Head of caudate nucleus (tissue), 42 donors: ENCODE measurements around the gene ZNF524.
A peak's percentile ranks its signal among the peaks of the same experiment; 100 is the strongest.
"Not testable (repeated sequence)": the region's sequence is repeated elsewhere in the genome, so short reads cannot be mapped to it uniquely, and the experiment has no call there.

Source experiments
- DNase-seq, 42 donors: peaks; one replicate each; pipeline versions ENCODE4 v3.0.0 to v3.0.0-alpha.2; 2020 to 2021; ENCODE audit warnings: mixed read lengths in 7 of 42
- intact Hi-C: fragments of 100-400 bp; cut with DNase I; formaldehyde crosslinking; loops from one replicate; pipeline ENCODE4 v1.15.0; 2022

Gene ZNF524

GRCh38 chr19:55579766-55580621, 20.1 kb upstream of the ZNF524 start:
- intact Hi-C loops, result no loop called here
- DNase-seq, result peak in 8 of 42 donors; percentile 10 to 42 (median 25)

DNA sequence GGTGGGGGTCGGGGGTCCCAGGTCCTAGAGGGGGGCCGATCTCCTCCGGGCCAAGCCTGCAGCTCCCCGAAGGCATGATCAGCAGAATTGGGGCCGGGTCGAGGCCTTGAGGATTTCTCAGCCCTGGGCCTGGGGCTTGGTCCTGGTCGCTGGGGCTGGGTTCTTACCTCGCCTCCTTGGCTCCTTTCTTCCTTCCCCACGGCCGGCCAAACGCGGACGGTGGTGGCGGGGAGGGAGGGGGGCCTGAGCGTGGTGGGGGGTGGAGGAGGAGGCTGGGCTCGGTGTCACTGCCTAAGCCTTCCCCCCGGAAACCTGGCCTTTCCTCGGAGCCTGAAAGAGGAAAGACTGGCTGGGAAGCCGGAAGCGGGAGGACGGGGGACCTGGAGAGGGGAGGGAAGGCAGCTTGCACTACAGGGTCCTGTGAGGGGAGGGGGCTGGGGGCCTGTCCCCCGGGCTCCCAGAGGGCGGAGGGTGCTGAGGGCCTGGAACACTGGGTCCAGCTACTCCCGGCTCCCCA, 19.4 kb upstream of the ZNF524 start, which contains the start of gene ZNF579:
Gene ZNF579 (minus strand): TSS at position 221 of the 517 bp plus-strand sequence. CDS start 1,209 bp downstream, outside the sequence.
- peak; percentile 81 to 96 (median 92) for DNase-seq
- intact Hi-C loops, result no loop called here

DNA sequence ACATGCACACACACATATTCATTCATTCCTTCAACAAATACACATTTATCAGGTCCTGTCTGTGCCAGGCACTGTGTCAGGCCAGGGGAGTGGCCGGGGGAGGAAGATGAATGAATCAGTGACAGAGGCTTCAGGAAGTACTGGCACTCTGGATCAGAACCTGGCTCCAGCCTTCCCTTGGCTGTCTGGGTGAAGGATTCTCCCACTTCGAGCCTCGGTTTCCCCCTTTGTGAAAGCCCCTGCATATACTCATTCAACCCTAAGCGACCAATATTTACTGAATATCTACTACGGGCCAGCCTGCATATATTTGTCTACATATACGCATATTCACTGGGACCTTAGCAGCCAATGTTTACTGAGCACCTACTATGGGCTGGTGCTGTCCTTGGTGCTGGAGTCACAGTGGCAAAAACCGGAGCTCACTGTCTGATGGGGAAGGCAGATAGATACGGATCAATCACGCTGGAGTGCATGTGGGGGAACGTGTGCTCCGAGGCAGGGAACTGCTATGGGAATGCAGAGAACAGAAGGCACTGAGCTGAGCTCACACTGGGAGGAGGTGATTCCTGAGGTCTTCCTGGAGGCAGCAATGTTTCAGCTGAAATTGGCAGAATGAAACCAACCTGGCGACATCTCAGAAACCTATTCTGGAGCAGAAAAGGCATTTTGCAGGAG, 18.8 kb upstream of the ZNF524 start:
- intact Hi-C loops, result no loop called here
- DNase-seq, result no peak

DNA sequence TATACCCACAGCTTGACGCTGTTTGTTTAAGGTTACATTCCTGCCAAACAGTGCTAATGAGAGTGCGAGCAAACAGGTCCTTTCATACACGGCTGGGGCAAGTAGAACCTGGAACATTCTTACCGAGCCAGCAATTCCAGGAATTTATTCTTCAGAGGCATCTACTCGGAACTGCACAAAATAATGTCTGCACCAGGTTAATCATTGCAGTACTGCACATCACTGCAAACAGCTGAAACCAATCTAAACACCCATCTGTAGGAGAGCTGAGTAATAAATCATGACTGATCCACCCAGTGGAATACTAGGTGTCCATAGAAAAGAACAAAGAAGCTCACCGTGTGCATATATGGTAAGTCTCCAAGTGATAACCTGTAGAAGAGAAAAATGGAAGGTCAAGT, 18.3 kb upstream of the ZNF524 start:
- no peak for DNase-seq
- intact Hi-C loops, result no loop called here

DNA sequence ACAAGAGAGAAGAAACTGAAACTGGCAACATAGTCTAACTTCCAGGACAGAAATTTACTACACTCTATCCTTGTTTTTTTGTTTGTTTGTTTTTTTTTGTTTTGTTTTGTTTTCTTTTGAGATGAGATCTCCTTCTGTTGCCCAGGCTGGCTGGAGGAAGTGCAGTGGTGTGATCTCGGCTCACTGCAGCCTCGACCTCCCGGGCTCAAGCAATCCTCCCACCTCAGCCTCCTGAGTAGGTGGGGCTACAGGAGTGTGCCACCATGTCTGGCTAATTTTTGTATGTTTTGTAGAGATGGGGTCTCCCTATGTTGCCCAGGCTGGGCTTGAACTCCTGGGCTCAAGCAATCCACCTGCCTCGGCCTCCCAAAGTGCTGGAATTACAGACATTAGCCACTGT, 17.8 kb upstream of the ZNF524 start:
- DNase-seq, intact Hi-C loops: not testable (repeated sequence)

GRCh38 chr19:55583897-55584296, 16.2 kb upstream of the ZNF524 start:
- intact Hi-C loops, result not testable (repeated sequence)

GRCh38 chr19:55584871-55585270, 15.2 kb upstream of the ZNF524 start:
- DNase-seq, result no peak
- intact Hi-C loops, result no loop called here

More at GRCh38 chr19:55583897-55584296, 16.2 kb upstream of the ZNF524 start:
- not testable (repeated sequence) for DNase-seq

DNA sequence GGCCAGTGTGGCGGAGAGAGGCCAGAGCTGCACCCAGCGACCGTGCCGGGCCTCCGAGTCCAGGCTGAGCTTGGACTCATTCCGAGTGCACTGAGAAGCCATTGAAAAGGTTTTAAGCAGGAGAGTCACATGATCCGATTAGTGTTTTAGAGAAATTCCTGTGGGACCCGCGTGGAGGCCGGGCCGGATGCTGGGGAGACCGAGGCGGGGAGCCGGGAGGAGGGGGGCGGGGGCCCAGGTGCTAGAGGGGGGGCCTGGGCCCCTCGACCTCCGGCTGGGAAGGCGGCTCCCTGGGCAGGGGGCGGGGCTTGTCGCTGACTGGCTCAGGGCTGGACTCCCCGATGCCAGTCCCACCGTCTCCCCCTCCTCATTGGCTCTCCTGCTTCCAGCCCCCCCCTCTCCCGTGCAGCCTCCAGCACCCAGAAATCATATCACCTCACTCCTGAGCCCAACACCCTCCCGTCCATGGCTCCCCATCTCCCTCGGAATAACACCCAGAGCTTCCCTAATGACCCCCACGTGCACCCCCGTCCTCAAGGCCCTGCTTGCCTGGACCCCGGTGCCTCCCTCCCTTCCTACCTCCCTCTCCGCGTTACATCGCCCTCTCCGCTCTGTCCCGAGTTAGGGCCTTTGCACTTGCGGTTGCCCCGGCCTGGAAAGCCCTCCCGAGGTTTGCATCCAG, 14.3 kb upstream of the ZNF524 start:
- peak; percentile 52 to 93 (median 82) for DNase-seq
- intact Hi-C loops, result no loop called here

GRCh38 chr19:55586976-55587668, 13.0 kb upstream of the ZNF524 start:
- peak; percentile 90 to 98 (median 95) for DNase-seq
- intact Hi-C loops, result no loop called here

DNA sequence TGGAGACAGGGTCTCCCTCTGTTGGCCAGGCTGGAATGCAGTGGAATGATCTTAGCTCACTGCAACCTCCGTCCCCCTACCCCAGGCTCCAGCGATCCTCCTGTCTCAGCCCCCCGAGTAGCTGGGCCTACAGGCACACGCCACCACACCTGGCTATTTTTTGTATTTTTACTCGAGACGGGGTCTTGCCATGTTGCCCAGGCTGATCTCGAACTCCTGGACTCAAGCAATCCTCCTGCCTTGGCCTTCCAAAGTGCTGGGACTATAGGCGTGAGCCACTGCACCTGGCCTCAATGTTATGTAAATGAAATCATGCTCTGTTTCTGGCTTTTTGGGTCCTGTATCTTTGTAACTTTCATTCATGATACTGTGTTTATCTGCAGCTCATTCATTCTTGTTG, 11.3 kb upstream of the ZNF524 start:
- intact Hi-C loops, result no loop called here

GRCh38 chr19:55590109-55590508, 10.0 kb upstream of the ZNF524 start:
- DNase-seq, result no peak
- intact Hi-C loops, result no loop called here

More for the DNA sequence above, 11.3 kb upstream of the ZNF524 start:
- DNase-seq, result no peak

GRCh38 chr19:55590617-55591016, 9.5 kb upstream of the ZNF524 start:
- DNase-seq, result no peak
- intact Hi-C loops, result no loop called here

- intact Hi-C loops, result no loop called here
- no peak for DNase-seq
Observed at GRCh38 chr19:55591555-55591954, 8.5 kb upstream of the ZNF524 start.

DNA sequence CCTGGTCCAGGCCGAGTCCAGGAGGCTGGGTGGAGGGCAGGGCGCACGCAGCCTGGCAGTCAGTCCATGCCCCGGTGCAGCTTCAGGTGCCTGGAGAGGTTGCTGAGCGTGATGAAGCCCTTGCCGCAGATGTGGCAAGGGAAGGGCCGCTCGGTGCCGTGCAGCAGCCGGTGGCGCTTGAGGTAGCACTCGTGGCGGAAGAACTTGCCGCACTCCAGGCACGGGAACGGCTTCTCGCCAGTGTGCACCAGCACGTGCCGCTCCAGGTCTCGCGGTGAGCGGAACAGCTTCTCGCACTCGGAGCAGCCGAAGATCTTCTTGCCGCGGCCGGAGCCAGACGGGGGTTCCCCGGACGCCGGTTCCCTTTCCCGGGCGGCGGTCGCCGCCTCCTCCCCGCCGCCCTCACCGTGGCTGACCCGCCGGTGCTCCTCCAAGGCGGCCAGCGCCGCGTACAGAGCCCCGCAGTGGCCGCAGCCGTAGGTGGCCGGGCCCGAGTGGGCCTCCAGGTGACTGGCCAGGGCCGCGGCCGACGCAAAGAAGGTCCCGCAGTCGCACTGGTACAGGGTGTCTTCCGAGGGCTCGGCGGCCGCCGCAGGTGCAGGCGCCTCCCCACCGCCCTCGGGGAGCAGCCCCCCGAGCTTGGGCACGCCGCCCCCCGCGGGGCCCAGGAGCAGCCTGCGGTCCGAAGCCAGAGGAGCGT, 7.5 kb upstream of the ZNF524 start:
- no peak for DNase-seq
- intact Hi-C loops, result no loop called here

DNA sequence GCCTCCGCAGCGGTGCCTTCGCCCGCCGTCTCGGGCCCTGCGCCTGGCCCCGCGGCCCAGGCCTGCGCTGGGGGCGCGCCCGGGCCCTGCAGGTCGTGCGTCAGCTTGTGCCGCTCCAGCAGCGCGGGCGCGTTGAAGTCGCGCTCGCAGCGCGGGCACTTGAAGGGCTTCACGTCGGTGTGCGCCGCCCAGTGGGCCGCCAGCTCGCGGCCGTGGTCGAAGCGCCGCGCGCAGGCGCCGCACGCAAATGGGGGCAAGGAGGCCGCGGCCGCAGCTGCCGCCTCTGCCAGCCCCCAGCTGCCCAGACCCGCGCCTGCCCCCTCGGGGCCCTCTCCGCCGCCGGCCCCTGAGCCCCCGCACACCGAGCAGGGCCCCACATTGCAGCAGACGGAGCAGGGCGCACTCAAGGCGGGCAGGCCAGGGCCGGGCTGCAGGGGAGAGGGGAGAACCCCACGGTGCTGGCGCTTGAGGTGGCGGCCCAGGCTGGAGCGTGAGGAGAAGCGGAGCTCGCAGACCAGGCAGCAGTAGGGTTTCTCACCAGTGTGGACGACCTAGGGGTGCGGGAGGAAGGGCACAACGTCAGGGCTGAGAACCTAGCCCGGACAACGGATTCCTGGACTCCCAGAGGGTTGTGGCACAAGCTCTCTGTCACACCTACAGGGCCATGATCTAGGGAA, 6.9 kb upstream of the ZNF524 start:
- no peak for DNase-seq
- intact Hi-C loops, result no loop called here

GRCh38 chr19:55594996-55595545, 5.0 kb upstream of the ZNF524 start:
- no peak for DNase-seq

DNA sequence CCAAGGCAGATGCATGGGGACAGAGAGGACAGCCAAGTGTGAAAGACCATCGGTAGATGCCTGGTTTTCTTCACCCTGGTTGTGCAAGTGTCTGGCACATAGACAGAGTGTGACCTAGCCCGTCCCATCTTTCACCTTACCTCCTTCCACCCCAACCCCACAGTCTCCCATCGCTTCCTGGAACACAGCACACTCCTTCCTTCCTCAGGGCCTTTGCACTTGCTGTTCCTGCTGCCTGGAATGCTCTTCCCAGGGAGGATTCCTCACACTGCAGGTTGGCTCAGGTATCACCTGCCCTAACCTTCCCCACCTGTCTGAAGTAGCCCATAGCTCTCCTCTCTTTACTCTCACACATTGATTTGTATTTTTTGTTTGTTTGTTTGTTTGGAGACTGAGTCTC, 3.8 kb upstream of the ZNF524 start:
- no peak for DNase-seq
- intact Hi-C loops, result no loop called here

More at GRCh38 chr19:55594996-55595545, 5.0 kb upstream of the ZNF524 start:
- intact Hi-C loops, result no loop called here
